ENCODE data around the gene PIKFYVE. TPM values are rescaled to one million over a fixed set of nuclear protein-coding genes. Genes with fewer than 3 reads are reported as not detected.

Gene PIKFYVE
- total RNA-seq, 1 experiment from 2014 or later, result 27.2 TPM

DNA sequence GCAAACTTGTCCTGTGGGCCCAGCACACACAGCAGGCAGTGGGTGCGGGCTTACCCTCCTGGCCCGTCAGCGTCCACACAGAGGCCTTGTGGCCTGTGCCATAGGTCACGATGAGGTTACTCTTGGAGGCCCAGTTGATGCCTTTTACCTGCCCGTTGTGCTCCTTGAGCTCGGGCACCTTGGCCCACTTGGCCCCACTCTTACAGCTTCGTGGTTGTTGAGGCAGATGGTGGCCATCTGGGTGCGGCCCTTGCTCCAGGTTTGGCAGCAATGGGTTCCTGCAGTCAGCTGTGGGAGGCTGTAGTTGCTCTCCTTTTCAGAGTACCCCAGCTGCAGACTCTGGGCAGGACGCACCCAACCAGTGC is 95.0 kb downstream of the PIKFYVE start:
- DNase-seq, result no peak
- WGBS (ENCODE audit: extremely low coverage, insufficient read length, low lambda C conversion rate), result no CpG with 5 or more reads among the region's 9 CpGs
- no peaks in the 10 kb centered on the region for H3K23me2 ChIP-seq (ENCODE audit: insufficient read length, low read depth, low read length, poor library complexity, severe bottlenecking)
- H3K27me3 ChIP-seq (ENCODE audit: insufficient read depth, low read length), result no peaks in the 10 kb centered on the region
- H3K14ac ChIP-seq (ENCODE audit: insufficient read depth, low read length), result no peak overlapping the region
- H3K4me1 Mint-ChIP-seq, result peaks cover 9 to 10% of the 10 kb centered on the region in 2 experiments
- H4K5ac ChIP-seq (ENCODE audit: insufficient read length, low read depth, low read length), result no peak overlapping the region
- no peak overlapping the region for H3K9ac ChIP-seq (ENCODE audit: extremely low read depth, insufficient read length, low read length)
- no peaks in the 10 kb centered on the region; the same call in 1 of the 2 replicates for H3K27me3 Mint-ChIP-seq (ENCODE audit: low read depth)
- no peak overlapping the region for H2BK20ac ChIP-seq (ENCODE audit: low read depth, low read length, poor library complexity, severe bottlenecking)
- no peak overlapping the region for H2BK120ac ChIP-seq (ENCODE audit: low read depth, low read length, poor library complexity, severe bottlenecking)
- H3K56ac ChIP-seq (ENCODE audit: insufficient read length, low read depth, low read length), result no peak overlapping the region
- H2BK12ac ChIP-seq (ENCODE audit: insufficient read length, low read depth, low read length), result no peak overlapping the region
- no peaks in the 10 kb centered on the region for H4K20me1 ChIP-seq (ENCODE audit: control insufficient read depth, insufficient read depth, insufficient read length)
- no peak overlapping the region for H3K4me2 ChIP-seq (ENCODE audit: insufficient read depth, insufficient read length, low read length)
- no peak overlapping the region for H3K27ac ChIP-seq (ENCODE audit: insufficient read length, low read depth, low read length)
- H2BK15ac ChIP-seq (ENCODE audit: low read depth, low read length), result no peak overlapping the region
- TF ChIP-seq, protein P1, sequence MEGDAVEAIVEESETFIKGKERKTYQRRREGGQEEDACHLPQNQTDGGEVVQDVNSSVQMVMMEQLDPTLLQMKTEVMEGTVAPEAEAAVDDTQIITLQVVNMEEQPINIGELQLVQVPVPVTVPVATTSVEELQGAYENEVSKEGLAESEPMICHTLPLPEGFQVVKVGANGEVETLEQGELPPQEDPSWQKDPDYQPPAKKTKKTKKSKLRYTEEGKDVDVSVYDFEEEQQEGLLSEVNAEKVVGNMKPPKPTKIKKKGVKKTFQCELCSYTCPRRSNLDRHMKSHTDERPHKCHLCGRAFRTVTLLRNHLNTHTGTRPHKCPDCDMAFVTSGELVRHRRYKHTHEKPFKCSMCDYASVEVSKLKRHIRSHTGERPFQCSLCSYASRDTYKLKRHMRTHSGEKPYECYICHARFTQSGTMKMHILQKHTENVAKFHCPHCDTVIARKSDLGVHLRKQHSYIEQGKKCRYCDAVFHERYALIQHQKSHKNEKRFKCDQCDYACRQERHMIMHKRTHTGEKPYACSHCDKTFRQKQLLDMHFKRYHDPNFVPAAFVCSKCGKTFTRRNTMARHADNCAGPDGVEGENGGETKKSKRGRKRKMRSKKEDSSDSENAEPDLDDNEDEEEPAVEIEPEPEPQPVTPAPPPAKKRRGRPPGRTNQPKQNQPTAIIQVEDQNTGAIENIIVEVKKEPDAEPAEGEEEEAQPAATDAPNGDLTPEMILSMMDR (conservative IDR thresholded peaks at IDR 0.05), result no peak
- no peaks in the 10 kb centered on the region for H3K9me3 ChIP-seq (ENCODE audit: control insufficient read depth, low read depth, low read length)
- peaks cover 10 to 18% of the 10 kb centered on the region in 2 experiments for H3K9me3 Mint-ChIP-seq
- H3K4me3 Mint-ChIP-seq, result no peak overlapping the region
- no peaks in the 10 kb centered on the region for H3K79me2 ChIP-seq (ENCODE audit: insufficient read depth, low read length)
- no peak overlapping the region for H3T11ph ChIP-seq (ENCODE audit: low read length)
- peaks cover 11 to 34% (median 23%) of the 10 kb centered on the region in 3 experiments for H3K36me3 Mint-ChIP-seq (ENCODE audit: insufficient read depth in 1 of 3, low read depth in 3 of 3)
- no peak overlapping the region for H4K91ac ChIP-seq (ENCODE audit: insufficient read length, low read depth, low read length)
- H3K23ac ChIP-seq (ENCODE audit: insufficient read length, low read depth, low read length), result no peak overlapping the region
- no peak overlapping the region for H4K8ac ChIP-seq (replicated peaks; ENCODE audit: insufficient read length, low read depth, low read length)
- H3K27ac Mint-ChIP-seq, result no peak overlapping the region
- no peaks in the 10 kb centered on the region for H3K4me1 ChIP-seq (ENCODE audit: insufficient read depth, low read length)
- no peak overlapping the region for H3K18ac ChIP-seq (ENCODE audit: insufficient read length, low read depth, low read length)
- H3K79me1 ChIP-seq (ENCODE audit: insufficient read depth, low read depth, low read length, poor library complexity, severe bottlenecking), result no peaks in the 10 kb centered on the region
- H2AFZ ChIP-seq (ENCODE audit: low read length), result no peak overlapping the region
- H2BK5ac ChIP-seq (ENCODE audit: insufficient read length, low read length), result no peak overlapping the region
- no peak overlapping the region for H2AK5ac ChIP-seq (ENCODE audit: insufficient read length, low read length)
- no peak overlapping the region for H3K4ac ChIP-seq (ENCODE audit: low read depth, low read length)
